GM10266 (cell line): Measurements from ENCODE around the gene ZNF324B.
A peak's percentile ranks its signal among the peaks of the same experiment; 100 is the strongest.
"Not testable (repeated sequence)": the region's sequence is repeated elsewhere in the genome, so short reads cannot be mapped to it uniquely, and the experiment has no call there.

Experiments
- DNase-seq: peaks from one replicate; pipeline ENCODE4 v3.0.0; 2012; ENCODE audit errors: extremely low spot score
- CTCF ChIP-seq: IDR thresholded peaks from 2 replicates; pipeline ENCODE4 v1.5.1; 2012; ENCODE audit warnings: mild to moderate bottlenecking, low read depth; ENCODE audit not compliant: control insufficient read depth, insufficient read depth; ENCODE audit errors: missing control alignments

Gene ZNF324B

GRCh38 chr19:58456111-58456510 is 4.7 kb downstream of the ZNF324B start:
- no peak for DNase-seq
- TF ChIP-seq CTCF: no peak

GRCh38 chr19:58460039-58460438 is 8.6 kb downstream of the ZNF324B start:
- TF ChIP-seq CTCF: no peak
- DNase-seq: no peak

GRCh38 chr19:58466089-58466759 is 14.8 kb downstream of the ZNF324B start:
- TF ChIP-seq CTCF: no peak
- no peak for DNase-seq

- peak; percentile 99 for DNase-seq
- TF ChIP-seq CTCF: peak; percentile 17
These were observed 15.6 kb downstream of the ZNF324B start, which contains the start of gene ZNF324 for GRCh38 chr19:58466760-58467589. Gene ZNF324 (plus strand): TSS chr19:58467080. CDS start chr19:58469186, 2,106 bp downstream.

- no peak for DNase-seq
These were observed 16.9 kb downstream of the ZNF324B start for GRCh38 chr19:58468216-58468839.

GRCh38 chr19:58469241-58470013 is 18.0 kb downstream of the ZNF324B start:
- TF ChIP-seq CTCF: no peak
- no peak for DNase-seq

More at GRCh38 chr19:58468216-58468839, 16.9 kb downstream of the ZNF324B start:
- no peak for TF ChIP-seq CTCF

GRCh38 chr19:58470837-58471543 is 19.6 kb downstream of the ZNF324B start:
- not testable (repeated sequence) for DNase-seq
